RPMI8226 (cell line): ENCODE results near the gene KCNMB4.

Experiments
- DNase-seq: peaks from one replicate; pipeline ENCODE4 v3.0.0-alpha.2; 2015

Gene KCNMB4

DNA sequence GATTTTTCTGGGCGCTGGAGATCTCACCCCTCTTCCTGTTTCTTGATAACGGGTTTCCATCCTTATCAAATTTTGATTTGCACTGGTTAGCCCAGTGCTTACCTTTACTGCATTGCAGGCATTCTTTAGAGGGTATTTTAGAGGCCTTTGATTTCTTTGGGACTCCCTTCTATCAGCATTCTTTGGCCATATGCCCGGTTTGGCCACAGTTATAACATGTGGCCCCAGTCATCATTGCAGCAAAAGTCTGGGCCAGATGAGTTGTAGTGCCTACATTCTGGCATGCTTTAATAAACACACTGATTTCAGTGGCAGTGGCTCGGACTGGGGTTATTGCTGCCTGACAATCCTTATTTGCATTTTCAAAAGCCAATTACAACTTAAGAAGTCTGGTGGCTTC, 82.3 kb downstream of the KCNMB4 start:
- DNase-seq: no peak

DNA sequence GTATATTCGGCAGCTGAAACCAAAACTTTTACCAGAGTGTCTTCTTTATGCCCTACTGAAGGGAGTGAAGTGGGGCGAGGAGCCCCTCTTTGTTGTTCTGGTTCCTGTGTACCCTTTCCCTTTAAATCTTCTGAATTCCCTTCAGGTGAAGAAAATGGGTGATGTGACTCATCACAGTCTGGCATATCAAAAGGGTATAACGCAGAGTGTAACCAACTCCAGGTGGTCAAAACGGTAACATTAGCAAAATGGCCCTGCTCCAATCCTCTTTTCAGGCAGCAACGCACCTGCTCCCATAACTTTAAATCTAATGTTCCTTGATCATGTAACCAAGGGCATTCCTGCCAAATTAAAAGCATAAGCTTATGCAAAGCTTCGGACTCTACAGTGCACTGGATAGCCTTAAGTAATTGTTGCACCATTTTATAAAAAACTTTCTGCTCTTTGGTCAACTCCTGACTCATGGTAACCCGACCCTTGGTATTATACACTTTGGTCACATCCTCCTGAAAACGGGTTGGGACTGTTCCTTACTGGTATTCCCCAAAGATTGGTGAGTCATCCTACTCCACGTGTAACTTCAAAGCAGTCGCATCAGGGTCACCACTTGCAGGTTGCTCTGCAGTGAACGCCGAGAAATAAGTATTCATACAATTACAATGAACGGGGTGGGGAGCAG, 83.1 kb downstream of the KCNMB4 start:
- no peak for DNase-seq

- no peak for DNase-seq
Measured at GRCh38 chr12:70449753-70450341, 83.8 kb downstream of the KCNMB4 start.

DNA sequence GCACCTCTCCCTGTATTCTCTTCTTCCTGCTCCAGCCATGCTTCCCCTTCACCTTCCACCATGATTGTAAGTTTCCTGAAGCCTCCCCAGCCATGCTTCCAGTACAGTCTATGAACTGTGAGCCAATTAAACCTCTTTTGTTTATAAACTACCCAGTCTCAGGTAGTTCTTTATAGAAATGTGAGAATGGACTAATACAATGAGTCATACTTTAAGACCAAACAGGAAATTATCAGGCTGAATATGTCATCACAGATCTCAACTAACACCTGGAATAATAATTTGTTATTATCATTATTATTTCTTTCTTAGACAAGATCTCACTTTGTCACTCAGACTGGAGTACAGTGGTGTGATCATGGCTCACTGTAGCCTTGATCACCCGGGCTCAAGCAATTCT, 85.4 kb downstream of the KCNMB4 start:
- DNase-seq: no peak

- no peak for DNase-seq
Measured at GRCh38 chr12:70456953-70457352, 90.9 kb downstream of the KCNMB4 start.

DNA sequence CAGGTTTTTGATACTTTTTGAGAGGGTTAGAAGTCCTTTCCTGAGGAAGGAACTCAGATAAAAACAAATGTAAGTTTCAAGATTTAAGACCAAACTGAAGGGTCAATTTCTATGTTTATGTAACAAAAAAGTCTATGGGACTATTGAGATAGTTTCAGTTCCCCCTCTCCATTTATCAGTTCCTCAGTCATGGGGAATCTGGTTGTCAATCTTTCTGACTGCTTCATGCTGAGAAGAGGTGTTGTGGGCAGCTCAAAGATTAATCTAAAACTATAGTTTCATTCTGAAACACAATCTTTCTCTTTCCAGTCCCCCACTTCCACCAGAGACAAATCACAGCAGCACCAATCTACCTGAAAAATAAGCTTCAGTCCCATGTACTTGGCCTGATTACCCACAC, 93.7 kb downstream of the KCNMB4 start:
- no peak for DNase-seq

DNA sequence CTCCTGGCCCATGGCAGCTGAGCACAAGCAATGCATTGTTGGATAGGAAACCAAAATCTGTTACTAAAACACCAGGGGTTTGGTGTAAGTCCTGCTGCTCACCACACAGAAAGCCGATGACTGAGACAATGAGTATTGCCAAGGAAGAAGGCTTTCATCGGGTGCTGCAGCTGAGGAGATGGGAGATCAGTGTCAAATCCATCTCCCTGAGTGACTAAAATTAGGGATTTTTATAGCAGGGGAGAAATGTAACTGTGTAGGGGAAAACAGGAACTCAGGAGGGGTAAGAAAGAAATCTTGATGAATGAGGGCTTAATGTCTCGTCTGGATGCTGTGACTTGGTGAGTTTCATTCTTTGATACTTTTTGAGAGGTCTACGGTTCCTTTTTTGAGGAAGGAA, 97.9 kb downstream of the KCNMB4 start:
- no peak for DNase-seq

DNA sequence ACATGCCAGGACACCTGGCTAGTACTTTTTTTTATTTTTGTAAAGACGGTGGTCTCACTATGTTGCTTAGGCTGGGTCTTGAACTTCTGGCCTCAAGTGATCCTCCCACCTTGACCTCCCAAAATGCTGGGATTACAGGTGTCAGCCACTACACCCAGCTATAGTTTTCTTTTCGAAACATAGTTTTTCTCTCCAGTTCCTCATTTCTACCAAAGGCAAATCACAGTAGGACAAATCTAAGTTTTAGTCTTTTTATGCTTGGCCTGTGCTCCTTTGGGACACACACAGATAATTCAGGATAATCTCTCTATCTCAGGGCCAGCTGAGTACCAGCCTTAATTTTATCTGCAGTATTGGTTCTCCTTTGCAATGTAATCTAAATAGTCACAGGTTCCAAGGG, 100.7 kb downstream of the KCNMB4 start:
- DNase-seq: no peak

- DNase-seq: no peak
Measured at GRCh38 chr12:70467476-70467875, 101.4 kb downstream of the KCNMB4 start.

DNA sequence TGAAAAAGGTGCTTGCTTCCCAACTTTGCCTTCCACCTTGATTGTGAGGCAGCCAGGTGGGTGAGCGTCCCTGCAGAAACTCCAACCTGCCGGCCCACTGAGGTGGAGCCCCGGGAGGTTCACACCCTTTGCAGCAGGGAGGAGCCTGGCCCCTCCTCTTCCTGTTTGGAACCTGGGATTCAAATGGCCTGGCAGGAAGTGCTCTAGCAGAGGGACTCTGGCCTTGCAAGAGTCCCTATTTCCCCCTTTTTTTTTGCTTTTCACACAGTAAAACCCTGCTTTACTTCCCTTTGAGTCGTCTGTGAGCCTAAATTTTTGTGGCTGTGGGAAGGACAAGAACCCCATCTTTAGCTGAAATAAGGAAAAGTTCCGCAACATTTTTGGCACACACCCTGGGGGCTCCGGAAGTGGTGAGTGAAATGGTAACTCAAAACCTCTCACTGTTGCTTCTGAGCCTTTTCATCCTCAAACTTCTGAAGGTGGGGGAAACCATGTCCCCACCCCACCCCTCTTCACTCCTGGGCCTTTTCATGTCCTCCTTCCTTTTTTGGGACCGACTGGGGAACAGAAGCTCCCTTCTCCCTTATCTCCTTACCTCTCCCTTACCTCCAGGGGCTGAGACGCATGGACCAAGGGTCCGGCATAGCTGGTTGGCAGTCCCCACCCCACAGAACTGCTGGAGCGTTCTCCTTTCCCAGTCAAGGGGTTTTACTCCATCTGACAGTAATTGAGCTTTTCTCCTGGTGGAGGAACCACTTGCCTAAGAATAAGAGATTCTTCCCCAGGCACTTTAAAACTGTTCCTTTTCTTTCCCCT, 102.0 kb downstream of the KCNMB4 start:
- peak; percentile 65 for DNase-seq

GRCh38 chr12:70468741-70469140, 102.7 kb downstream of the KCNMB4 start:
- no peak for DNase-seq

GRCh38 chr12:70469221-70469820, 103.2 kb downstream of the KCNMB4 start:
- peak; percentile 9 for DNase-seq

- DNase-seq: no peak
Measured at GRCh38 chr12:70482764-70483163, 116.7 kb downstream of the KCNMB4 start.
